ENCODE data around the gene CTRB1. TPM values are rescaled to one million over a fixed set of nuclear protein-coding genes. Genes with fewer than 3 reads are reported as not detected.
"Not testable (repeated sequence)": the region's sequence is repeated elsewhere in the genome, so short reads cannot be mapped to it uniquely, and the experiment has no call there.

Gene CTRB1
- total and polyA plus RNA-seq, 4 donors: 3.4 to 17.4 (median 6.3) TPM

DNA sequence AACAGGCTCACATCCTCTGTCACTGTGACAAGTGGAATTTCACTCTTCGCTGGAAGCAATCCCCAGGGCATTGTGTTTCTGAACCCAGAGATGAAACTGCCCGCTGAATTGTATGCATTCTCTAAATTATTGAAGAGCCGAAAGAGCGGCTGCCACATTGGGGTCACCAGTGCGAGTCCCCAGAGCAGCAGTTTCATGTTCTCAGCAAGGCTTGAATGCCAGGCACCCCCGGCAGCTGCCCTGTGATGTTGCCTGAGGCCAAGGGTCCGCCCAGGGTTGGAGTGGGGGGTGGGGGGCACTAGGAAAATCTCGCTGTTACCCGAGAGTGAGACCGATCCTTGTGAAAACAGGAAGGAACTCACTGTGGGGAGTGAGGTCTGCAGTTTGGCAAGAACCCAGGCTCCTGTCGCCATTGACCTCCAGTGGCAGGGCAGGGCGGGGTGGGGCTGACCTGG lies 53.3 kb downstream of the CTRB1 start:
- ATAC-seq (ENCODE audit: low FRiP score) (no peak), DNase-seq (no peak)
- H3K27ac ChIP-seq (ENCODE audit: low read depth in 1 of 2, low read length in 2 of 2): no peak overlapping the region
- WGBS, 2 donors: 73 to 78% methylated on average over 12 of the region's 12 CpGs
- H3K9me3 ChIP-seq (ENCODE audit: control insufficient read depth, low read length): no peaks in the 10 kb centered on the region
- no peaks in the 10 kb centered on the region for H3K27me3 ChIP-seq (ENCODE audit: control insufficient read depth in 1 of 2, insufficient read depth in 2 of 2, low read length in 1 of 2)
- no peak overlapping the region for H3K4me3 ChIP-seq (ENCODE audit: low read length in 2 of 2)
- H3K36me3 ChIP-seq (ENCODE audit: control insufficient read depth in 1 of 2, insufficient read depth in 2 of 2, low read length in 1 of 2): no peaks in the 10 kb centered on the region
- intact Hi-C loops (cut with DNase I): no loop called here
- H3K4me1 ChIP-seq (ENCODE audit: control insufficient read depth in 1 of 2, insufficient read depth in 2 of 2, low read length in 2 of 2): no peaks in the 10 kb centered on the region

GRCh38 chr16:75272629-75273028 lies 53.8 kb downstream of the CTRB1 start:
- H3K4me1 ChIP-seq (ENCODE audit: control insufficient read depth in 1 of 2, insufficient read depth in 2 of 2, low read length in 2 of 2); intact Hi-C loops (cut with DNase I); H3K27ac ChIP-seq (ENCODE audit: low read depth in 1 of 2, low read length in 2 of 2); H3K4me3 ChIP-seq (ENCODE audit: low read length in 2 of 2); DNase-seq; H3K36me3 ChIP-seq (ENCODE audit: control insufficient read depth in 1 of 2, insufficient read depth in 2 of 2, low read length in 1 of 2); ATAC-seq (ENCODE audit: low FRiP score); H3K9me3 ChIP-seq (ENCODE audit: control insufficient read depth, low read length); H3K27me3 ChIP-seq (ENCODE audit: control insufficient read depth in 1 of 2, insufficient read depth in 2 of 2, low read length in 1 of 2): not testable (repeated sequence)
- WGBS, 2 donors: 96 to 97% methylated on average over 10 of the region's 10 CpGs

DNA sequence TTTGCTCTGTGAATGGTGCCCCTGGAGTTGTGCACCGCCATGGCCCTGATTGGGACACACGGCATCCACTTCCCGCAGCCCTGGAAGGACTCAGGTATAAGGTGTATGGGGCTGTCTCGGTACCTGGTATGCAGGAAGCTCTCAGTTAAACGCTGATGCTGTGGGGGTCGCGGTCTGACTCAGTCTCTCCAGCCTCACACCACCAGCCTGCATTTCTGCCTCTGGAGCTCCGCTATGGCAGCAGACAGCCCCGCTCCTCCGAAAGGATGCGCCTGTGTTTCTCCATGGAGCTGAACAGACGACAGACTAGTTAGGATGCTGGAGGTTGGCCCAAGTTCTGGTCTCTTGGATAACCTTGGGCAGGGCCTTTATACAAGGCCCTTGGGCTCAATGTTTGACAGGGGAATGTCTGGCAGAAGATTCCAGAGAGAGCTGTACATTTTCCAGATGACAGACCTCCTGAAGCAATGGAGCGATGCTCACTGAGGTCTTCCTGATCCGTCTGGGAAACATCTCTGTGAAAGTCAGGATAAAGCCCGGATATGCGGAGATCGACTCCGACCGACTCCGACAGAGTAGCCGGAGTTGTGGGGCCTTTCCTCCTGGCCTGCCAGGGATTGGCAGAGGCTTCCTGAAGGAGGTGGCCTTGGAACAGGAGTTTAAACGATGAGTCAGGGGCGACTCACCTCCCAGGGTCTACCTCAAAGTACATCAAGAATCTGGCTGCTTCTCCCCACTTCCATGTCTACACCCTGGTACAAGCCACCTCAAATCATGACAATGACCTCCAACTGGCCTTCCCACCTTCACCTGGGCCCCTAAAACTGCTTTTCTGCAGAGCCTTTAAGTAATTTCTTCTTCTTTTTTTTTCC lies 54.5 kb downstream of the CTRB1 start:
- H3K27ac ChIP-seq (ENCODE audit: low read depth in 1 of 2, low read length in 2 of 2): no peak overlapping the region
- no peaks in the 10 kb centered on the region for H3K36me3 ChIP-seq (ENCODE audit: control insufficient read depth in 1 of 2, insufficient read depth in 2 of 2, low read length in 1 of 2)
- 90 to 92% methylated on average over 22 to 23 of the region's 23 CpGs for WGBS, 2 donors
- no peaks in the 10 kb centered on the region for H3K27me3 ChIP-seq (ENCODE audit: control insufficient read depth in 1 of 2, insufficient read depth in 2 of 2, low read length in 1 of 2)
- DNase-seq: no peak
- no peak overlapping the region for H3K4me3 ChIP-seq (ENCODE audit: low read length in 2 of 2)
- no peak for ATAC-seq (ENCODE audit: low FRiP score)
- no peaks in the 10 kb centered on the region for H3K9me3 ChIP-seq (ENCODE audit: control insufficient read depth, low read length)
- intact Hi-C loops (cut with DNase I): no loop called here
- no peaks in the 10 kb centered on the region for H3K4me1 ChIP-seq (ENCODE audit: control insufficient read depth in 1 of 2, insufficient read depth in 2 of 2, low read length in 2 of 2)

Other genes starting within 250 kb of the CTRB1 start
- gene WDR59, start 233.9 kb upstream of the CTRB1 start, total RNA-seq: 10 to 100 TPM; 62.6 to 78.1 TPM
- 10 to 100 TPM; 12.8 to 34.1 TPM for gene WDR59, start 233.9 kb upstream of the CTRB1 start, polyA plus RNA-seq
- 10 to 100 TPM; 20.8 to 26.3 TPM for gene ZNRF1, start 220.0 kb upstream of the CTRB1 start, total RNA-seq
- 1 to 10 TPM; 4.6 to 7.4 TPM for gene ZNRF1, start 220.0 kb upstream of the CTRB1 start, polyA plus RNA-seq
- gene LDHD, start 102.2 kb upstream of the CTRB1 start, total RNA-seq: 1 to 10 TPM; 5.5 to 5.6 TPM
- 1 to 10 TPM; 5.6 to 6.8 TPM for gene LDHD, start 102.2 kb upstream of the CTRB1 start, polyA plus RNA-seq
- 10 to 100 TPM; 13.1 to 19.2 TPM for gene ZFP1, start 70.5 kb upstream of the CTRB1 start, total RNA-seq
- 1 to 10 TPM; 3.9 to 6.3 TPM for gene ZFP1, start 70.5 kb upstream of the CTRB1 start, polyA plus RNA-seq
- gene CTRB2, start 11.8 kb upstream of the CTRB1 start, total RNA-seq: 10 to 100 TPM in 1 of 2 donors, 1 to 10 TPM in 1; 9.1 to 11.6 TPM
- 10 to 100 TPM; 12.7 to 19.0 TPM for gene CTRB2, start 11.8 kb upstream of the CTRB1 start, polyA plus RNA-seq
- 100 to 1,000 TPM; 125 to 140 TPM for gene BCAR1, start 32.6 kb downstream of the CTRB1 start, total RNA-seq
- gene BCAR1, start 32.6 kb downstream of the CTRB1 start, polyA plus RNA-seq: 10 to 100 TPM; 28.7 to 56.3 TPM
- 10 to 100 TPM; 55.9 to 59.1 TPM for gene CFDP1, start 214.5 kb downstream of the CTRB1 start, total RNA-seq
- gene CFDP1, start 214.5 kb downstream of the CTRB1 start, polyA plus RNA-seq: 100 to 1,000 TPM in 1 of 2 donors, 10 to 100 TPM in 1; 52.8 to 111 TPM
- 10 to 100 TPM; 20.5 to 21.5 TPM for gene TMEM170A, start 245.7 kb downstream of the CTRB1 start, total RNA-seq
- 1 to 10 TPM; 4.2 to 5.6 TPM for gene TMEM170A, start 245.7 kb downstream of the CTRB1 start, polyA plus RNA-seq

Data from aorta (tissue), 5 donors.